ENCODE data around the gene ATP8B3. TPM values are rescaled to one million over a fixed set of nuclear protein-coding genes. Genes with fewer than 3 reads are reported as not detected.

ATP8B3 gene
- total RNA-seq, 1 experiment from 2014 or later = 9.6 TPM

GRCh38 chr19:1807695-1808394, 4.2 kb downstream of the ATP8B3 start:
- Histone ChIP-seq H4K5ac (ENCODE audit: insufficient read length, low read depth, low read length) (no peak overlapping the region), H3K9ac (ENCODE audit: extremely low read depth, insufficient read length, low read length) (no peak overlapping the region), H3K23me2 (ENCODE audit: insufficient read length, low read depth, low read length, poor library complexity, severe bottlenecking) (peaks cover 2% of the 10 kb centered on the region), H3K79me2 (ENCODE audit: insufficient read depth, low read length) (no peaks in the 10 kb centered on the region), H2BK5ac (ENCODE audit: insufficient read length, low read length) (no peak overlapping the region), H3K14ac (ENCODE audit: insufficient read depth, low read length) (no peak overlapping the region; the same call in 1 of the 2 replicates), H4K91ac (ENCODE audit: insufficient read length, low read depth, low read length) (no peak overlapping the region), H4K8ac (replicated peaks; ENCODE audit: insufficient read length, low read depth, low read length) (no peak overlapping the region), H3K27ac (ENCODE audit: insufficient read length, low read depth, low read length) (no peak overlapping the region), H3K9me3 (ENCODE audit: control insufficient read depth, low read depth, low read length) (no peaks in the 10 kb centered on the region), H2BK20ac (ENCODE audit: low read depth, low read length, poor library complexity, severe bottlenecking) (no peak overlapping the region), H3K4ac (ENCODE audit: low read depth, low read length) (no peak overlapping the region), H2BK120ac (ENCODE audit: low read depth, low read length, poor library complexity, severe bottlenecking) (no peak overlapping the region), H3K56ac (ENCODE audit: insufficient read length, low read depth, low read length) (no peak overlapping the region), H3K4me2 (ENCODE audit: insufficient read depth, insufficient read length, low read length) (no peak overlapping the region), H3K18ac (ENCODE audit: insufficient read length, low read depth, low read length) (no peak overlapping the region), H3K23ac (ENCODE audit: insufficient read length, low read depth, low read length) (no peak overlapping the region), H2AK5ac (ENCODE audit: insufficient read length, low read length) (no peak overlapping the region), H2AFZ (ENCODE audit: low read length) (no peak overlapping the region), H4K20me1 (ENCODE audit: control insufficient read depth, insufficient read depth, insufficient read length) (peaks cover 2% of the 10 kb centered on the region), H3K79me1 (ENCODE audit: insufficient read depth, low read depth, low read length, poor library complexity, severe bottlenecking) (no peaks in the 10 kb centered on the region), H2BK15ac (ENCODE audit: low read depth, low read length) (no peak overlapping the region), H2BK12ac (ENCODE audit: insufficient read length, low read depth, low read length) (no peak overlapping the region), H3K27me3 (ENCODE audit: insufficient read depth, low read length) (no peaks in the 10 kb centered on the region), H3T11ph (ENCODE audit: low read length) (no peak overlapping the region), H3K4me1 (ENCODE audit: insufficient read depth, low read length) (no peaks in the 10 kb centered on the region)
- Mint-ChIP-seq H3K27ac (no peak overlapping the region; a peak in 1 of 7 replicates), H3K27me3 (ENCODE audit: low read depth) (peaks cover 9% of the 10 kb centered on the region), H3K4me1 (peaks cover 2 to 6% of the 10 kb centered on the region in 2 experiments; a peak in 3 of 4 replicates), H3K4me3 (no peak overlapping the region), H3K9me3 (no peaks in the 10 kb centered on the region; a peak in 2 of 5 replicates), H3K36me3 (ENCODE audit: insufficient read depth in 1 of 3, low read depth in 3 of 3) (peaks cover 0 to 2% (median 0%) of the 10 kb centered on the region in 3 experiments; a peak in 2 of 7 replicates)
- TF ChIP-seq CTCF (conservative IDR thresholded peaks at IDR 0.05) = no peak
- no CpG with 5 or more reads among the region's 30 CpGs for WGBS (ENCODE audit: extremely low coverage, insufficient read length, low lambda C conversion rate)
- no peak for DNase-seq

Measured in H9 (cell line).